Thoracic aorta (tissue), 2 donors: Measurements from ENCODE around the gene CBX5. TPM values are rescaled to one million over a fixed set of nuclear protein-coding genes. Genes with fewer than 3 reads are reported as not detected.

Source experiments
- ATAC-seq: fragments of 150-250 bp; one replicate; pipeline ENCODE4 v1.8.0; 2017; ENCODE audit warnings: low read depth; ENCODE audit not compliant: insufficient number of reproducible peaks, low FRiP score
- DNase-seq: peaks from one replicate; pipeline ENCODE4 v3.0.0-alpha.2; 2020; ENCODE audit warnings: low spot score
- H3K27ac ChIP-seq, 2 donors: fragments of 200-600 bp; sonication (generic); 1 replicate in 1 of 2; 2 replicates in 1 of 2; pipeline ENCODE4 v1.5.1; 2016; ENCODE audit warnings: mild to moderate bottlenecking in 2 of 2, moderate library complexity in 2 of 2
- H3K27me3 ChIP-seq: fragments of 200-600 bp; sonication (generic); replicated peaks from 2 replicates; pipeline ENCODE4 v1.6.0; 2016; ENCODE audit warnings: mild to moderate bottlenecking; ENCODE audit not compliant: insufficient read depth
- H3K36me3 ChIP-seq: fragments of 200-600 bp; sonication (generic); one replicate; pipeline ENCODE4 v1.5.1; 2016
- H3K4me1 ChIP-seq, 2 donors: fragments of 200-600 bp; sonication (generic); 1 replicate in 1 of 2; 2 replicates in 1 of 2; pipeline versions ENCODE4 v1.5.1 to v1.6.0; 2016; ENCODE audit warnings: low read depth in 2 of 2, mild to moderate bottlenecking in 1 of 2; ENCODE audit not compliant: control insufficient read depth in 1 of 2
- H3K4me3 ChIP-seq: fragments of 200-600 bp; sonication (generic); 2 replicates; pipeline ENCODE4 v1.5.1; 2016; ENCODE audit warnings: mild to moderate bottlenecking
- H3K9me3 ChIP-seq: fragments of 200-600 bp; sonication (generic); 2 replicates; pipeline ENCODE4 v1.5.1; 2016
- CTCF ChIP-seq: fragments of 200-600 bp; sonication (generic); IDR thresholded peaks from one replicate; pipeline ENCODE4 v1.5.1; 2019; ENCODE audit warnings: antibody characterized with exemption
- total RNA-seq, 2 donors: library from RNA; depleted of rRNA; stranded (reverse); fragments of >200 nt; gene quantifications; one replicate each; pipeline versions ENCODE4 v1.1.0 to v1.2.3, GENCODE V29; 2016

CBX5 gene
- total RNA-seq, 2 donors from 2014 or later = 37.6 to 52.7 TPM

GRCh38 chr12:54213079-54213478 lies 66.8 kb downstream of the CBX5 start:
- H3K4me3 ChIP-seq = no peak overlapping the region
- H3K27me3 ChIP-seq = peaks cover 8% of the 10 kb centered on the region

GRCh38 chr12:54211920-54212319 lies 68.0 kb downstream of the CBX5 start:
- Histone ChIP-seq H3K27ac (no peak overlapping the region), H3K36me3 (no peaks in the 10 kb centered on the region), H3K27me3 (peaks cover 8% of the 10 kb centered on the region), H3K4me1 (peaks cover 10 to 17% of the 10 kb centered on the region in 2 donors), H3K4me3 (no peak overlapping the region), H3K9me3 (no peaks in the 10 kb centered on the region)
- ATAC-seq (no peak), DNase-seq (no peak)
- no peak for TF ChIP-seq CTCF

More at GRCh38 chr12:54213079-54213478, 66.8 kb downstream of the CBX5 start:
- Histone ChIP-seq H3K9me3 (no peaks in the 10 kb centered on the region), H3K27ac (no peak overlapping the region), H3K4me1 (peaks cover 18 to 29% of the 10 kb centered on the region in 2 donors), H3K36me3 (no peaks in the 10 kb centered on the region)
- ATAC-seq (no peak), DNase-seq (no peak)
- no peak for TF ChIP-seq CTCF

- peaks cover 4 to 11% of the 10 kb centered on the region in 2 donors for H3K4me1 ChIP-seq
- no peaks in the 10 kb centered on the region for H3K9me3 ChIP-seq
- ATAC-seq = no peak
- H3K36me3 ChIP-seq = no peaks in the 10 kb centered on the region
- no peak for DNase-seq
- no peak overlapping the region for H3K27ac ChIP-seq
- TF ChIP-seq CTCF = no peak
- peaks cover 8% of the 10 kb centered on the region for H3K27me3 ChIP-seq
- no peak overlapping the region for H3K4me3 ChIP-seq
These were observed 69.5 kb downstream of the CBX5 start for GRCh38 chr12:54210400-54210790.

GRCh38 chr12:54208591-54208990 lies 71.3 kb downstream of the CBX5 start:
- ATAC-seq (no peak), DNase-seq (no peak)
- Histone ChIP-seq H3K36me3 (no peaks in the 10 kb centered on the region), H3K4me3 (no peak overlapping the region), H3K27ac (no peak overlapping the region), H3K9me3 (no peaks in the 10 kb centered on the region), H3K4me1 (no peaks in the 10 kb centered on the region), H3K27me3 (peaks cover 8% of the 10 kb centered on the region)
- TF ChIP-seq CTCF = no peak

- no peaks in the 10 kb centered on the region for H3K9me3 ChIP-seq
- DNase-seq (no peak), ATAC-seq (no peak)
- peaks cover 8% of the 10 kb centered on the region for H3K27me3 ChIP-seq
- H3K27ac ChIP-seq = no peak overlapping the region
- peak; percentile 94 for TF ChIP-seq CTCF
- H3K4me1 ChIP-seq = no peaks in the 10 kb centered on the region
- no peaks in the 10 kb centered on the region for H3K36me3 ChIP-seq
- no peak overlapping the region for H3K4me3 ChIP-seq
These were observed 72.2 kb downstream of the CBX5 start for GRCh38 chr12:54207539-54208294.
